GM10248 (cell line): ENCODE data around the gene ZIC4.

Experiments
- CTCF ChIA-PET: fragments of 300-600 bp; sonication (Branson Sonifier 250); formaldehyde crosslinking; extraction: SDS; loops from one replicate; lab custom pipeline; 2021; ENCODE audit warnings: antibody characterized with exemption; lab: Yijun Ruan, JAX
- POLR2A ChIA-PET: fragments of 350-650 bp; sonication (Branson Sonifier 250); formaldehyde crosslinking; extraction: SDS; loops from one replicate; lab custom pipeline; 2020; ENCODE audit warnings: antibody characterized with exemption; lab: Yijun Ruan, JAX
- DNase-seq: peaks from one replicate; pipeline ENCODE4 v3.0.0; 2012; ENCODE audit errors: extremely low spot score
- TF ChIP-seq, protein P1 (sequence below): IDR thresholded peaks from 2 replicates; pipeline ENCODE4 v1.5.1; 2012; ENCODE audit warnings: mild to moderate bottlenecking, low read depth; ENCODE audit errors: extremely low read depth, missing control alignments, control extremely low read depth

ZIC4 gene

DNA sequence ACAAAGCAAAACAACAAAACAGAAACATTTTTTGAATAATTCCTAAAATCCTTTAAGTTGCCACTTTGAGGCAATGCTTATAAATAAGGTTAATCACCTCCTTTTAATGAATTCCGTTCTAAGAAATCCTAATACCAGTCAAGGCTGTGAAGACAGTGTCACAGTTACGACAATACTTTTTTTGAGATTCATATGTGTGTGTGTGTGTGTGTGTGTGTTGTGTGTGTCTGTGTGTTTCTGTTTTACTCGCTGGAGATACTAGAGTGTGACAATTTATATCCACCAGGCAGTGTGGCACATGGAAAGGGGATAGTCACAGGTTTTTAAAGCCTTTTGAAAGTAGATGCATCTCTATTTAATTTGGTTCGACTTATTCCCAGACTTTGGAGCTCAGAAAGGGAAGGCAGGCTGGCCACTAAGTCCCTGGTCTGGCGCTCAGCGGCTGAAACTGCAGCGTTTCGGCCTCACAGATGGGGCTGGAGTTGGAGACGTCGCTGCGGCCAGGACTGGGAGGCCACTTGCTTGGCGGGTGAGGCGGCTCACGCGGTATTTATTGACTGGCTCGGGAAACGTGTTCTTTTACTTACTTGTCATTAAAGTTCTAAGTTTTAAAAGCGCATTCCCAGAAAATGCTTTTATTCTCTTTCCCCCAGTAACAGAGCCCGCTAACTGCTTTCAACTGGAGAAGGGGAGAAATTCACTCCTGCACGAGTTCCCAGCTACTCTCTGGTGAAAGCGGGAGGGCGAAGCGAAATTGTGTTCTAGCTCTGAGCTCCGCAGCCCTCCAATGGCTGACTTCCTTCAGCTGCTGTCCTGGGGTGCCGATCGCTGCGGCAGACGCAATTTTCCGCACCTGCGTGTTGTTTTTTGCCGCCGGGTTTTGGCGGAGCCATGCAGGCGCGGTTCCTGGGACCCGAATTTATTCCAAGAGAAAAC, 16.5 kb upstream of the ZIC4 start:
- DNase-seq = no peak
- ChIA-PET CTCF (interaction anchor here (1.2 kb wide), 1 partner anchor 11 kb away, joined by 3 read pairs; no protein-coding TSS in a partner anchor), POLR2A (no interaction called here)
- TF ChIP-seq, protein P1, sequence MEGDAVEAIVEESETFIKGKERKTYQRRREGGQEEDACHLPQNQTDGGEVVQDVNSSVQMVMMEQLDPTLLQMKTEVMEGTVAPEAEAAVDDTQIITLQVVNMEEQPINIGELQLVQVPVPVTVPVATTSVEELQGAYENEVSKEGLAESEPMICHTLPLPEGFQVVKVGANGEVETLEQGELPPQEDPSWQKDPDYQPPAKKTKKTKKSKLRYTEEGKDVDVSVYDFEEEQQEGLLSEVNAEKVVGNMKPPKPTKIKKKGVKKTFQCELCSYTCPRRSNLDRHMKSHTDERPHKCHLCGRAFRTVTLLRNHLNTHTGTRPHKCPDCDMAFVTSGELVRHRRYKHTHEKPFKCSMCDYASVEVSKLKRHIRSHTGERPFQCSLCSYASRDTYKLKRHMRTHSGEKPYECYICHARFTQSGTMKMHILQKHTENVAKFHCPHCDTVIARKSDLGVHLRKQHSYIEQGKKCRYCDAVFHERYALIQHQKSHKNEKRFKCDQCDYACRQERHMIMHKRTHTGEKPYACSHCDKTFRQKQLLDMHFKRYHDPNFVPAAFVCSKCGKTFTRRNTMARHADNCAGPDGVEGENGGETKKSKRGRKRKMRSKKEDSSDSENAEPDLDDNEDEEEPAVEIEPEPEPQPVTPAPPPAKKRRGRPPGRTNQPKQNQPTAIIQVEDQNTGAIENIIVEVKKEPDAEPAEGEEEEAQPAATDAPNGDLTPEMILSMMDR = no peak

DNA sequence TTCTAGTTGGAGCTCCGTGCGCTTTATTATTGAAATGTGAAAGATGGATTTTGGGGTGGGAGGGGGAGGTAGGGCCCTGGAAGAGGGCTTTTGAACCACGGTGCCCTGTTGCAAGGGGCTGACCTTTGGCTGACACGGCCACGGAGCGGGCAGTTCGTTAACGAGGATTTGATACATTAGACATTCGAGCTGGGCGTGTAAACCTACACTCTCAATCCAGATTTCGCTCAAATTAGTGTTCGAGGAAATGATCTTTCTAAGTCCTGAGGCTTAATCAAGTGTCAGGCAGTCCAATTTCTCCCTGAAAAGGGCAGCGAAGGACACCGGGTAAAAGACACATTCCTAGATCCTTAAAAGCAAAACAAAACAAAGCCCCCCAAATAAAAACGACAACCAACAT, 15.9 kb upstream of the ZIC4 start:
- DNase-seq = no peak
- ChIA-PET CTCF (no interaction called here), POLR2A (no interaction called here)
- TF ChIP-seq, protein P1 = no peak

DNA sequence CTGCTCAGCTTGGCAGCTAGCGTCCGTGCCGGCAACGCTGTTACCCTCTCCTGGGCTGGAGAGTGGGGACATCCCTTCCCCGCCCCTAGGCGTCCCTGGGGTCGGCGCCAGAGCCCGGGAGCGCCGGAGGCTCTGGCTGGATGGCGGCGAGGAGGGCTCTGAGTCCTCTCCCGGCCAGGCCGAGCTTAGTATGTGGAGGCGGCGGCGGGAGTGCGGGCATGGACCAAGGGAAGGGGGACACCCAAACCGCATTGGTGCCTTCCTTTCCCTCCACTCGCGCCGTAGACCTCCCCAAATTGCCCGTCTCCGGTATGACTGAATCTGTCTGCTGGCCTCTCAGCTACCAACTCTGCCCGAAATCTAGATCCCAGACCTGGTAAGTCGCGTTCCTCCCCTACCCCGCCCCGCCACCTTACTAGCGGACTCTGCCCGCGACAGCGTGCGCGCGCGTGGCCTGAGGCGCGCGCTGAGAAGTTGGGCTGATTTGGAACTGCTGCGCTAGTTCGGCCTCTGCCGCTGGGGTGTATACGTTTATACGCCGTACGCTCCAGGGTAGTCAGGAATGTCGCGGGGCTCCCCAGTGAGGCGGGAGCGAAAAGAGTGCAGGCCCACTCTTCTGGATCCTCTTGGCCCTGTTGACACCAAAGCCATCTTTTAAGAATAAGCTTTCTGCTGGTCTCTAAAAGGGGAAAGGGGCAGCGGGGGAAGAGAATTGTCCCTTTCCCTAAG, 15.0 kb upstream of the ZIC4 start:
- DNase-seq = no peak
- POLR2A ChIA-PET = no interaction called here
- TF ChIP-seq, protein P1 = no peak
- CTCF ChIA-PET = no interaction called here

DNA sequence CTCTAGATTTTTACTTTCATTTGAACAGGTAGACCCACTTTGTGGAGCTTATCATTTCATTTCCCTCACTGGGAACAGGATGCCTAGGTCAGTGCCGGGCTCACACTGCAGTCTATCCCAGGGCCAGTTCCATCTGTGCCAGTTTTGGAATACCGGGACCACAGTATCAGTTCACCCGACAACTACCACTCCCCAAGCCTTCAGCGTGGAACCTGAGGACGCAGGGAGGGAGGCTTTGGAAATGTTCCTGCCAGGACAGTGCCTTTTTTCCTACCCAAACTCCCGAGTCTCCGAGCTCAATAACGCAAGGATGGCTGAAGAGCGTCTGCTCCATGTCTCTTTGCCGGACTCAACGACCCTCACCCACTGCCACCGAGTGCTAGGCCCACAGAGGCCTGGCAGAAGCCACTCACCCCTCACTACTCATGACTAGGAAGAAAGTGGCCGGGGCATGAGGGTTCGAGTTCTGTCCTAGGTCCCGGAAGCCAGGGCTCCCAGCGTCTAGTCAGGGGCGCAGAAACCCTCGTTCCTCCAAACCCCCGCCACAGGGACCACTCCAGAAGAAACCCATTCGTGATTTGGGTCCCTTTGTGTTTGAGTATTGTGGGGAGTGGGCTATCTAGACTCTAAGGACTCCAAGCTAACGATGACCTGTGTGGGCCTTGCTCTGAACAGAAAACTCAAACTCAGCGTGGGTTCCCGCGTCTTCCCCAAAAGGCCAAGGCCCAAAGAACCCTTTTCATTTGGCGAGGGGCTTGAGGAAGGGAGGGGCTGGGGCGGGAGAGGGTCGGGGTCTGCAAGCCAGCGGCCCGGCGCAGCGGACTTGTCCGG, 14.2 kb upstream of the ZIC4 start:
- TF ChIP-seq, protein P1 = no peak
- CTCF ChIA-PET = no interaction called here
- POLR2A ChIA-PET = no interaction called here
- no peak for DNase-seq

DNA sequence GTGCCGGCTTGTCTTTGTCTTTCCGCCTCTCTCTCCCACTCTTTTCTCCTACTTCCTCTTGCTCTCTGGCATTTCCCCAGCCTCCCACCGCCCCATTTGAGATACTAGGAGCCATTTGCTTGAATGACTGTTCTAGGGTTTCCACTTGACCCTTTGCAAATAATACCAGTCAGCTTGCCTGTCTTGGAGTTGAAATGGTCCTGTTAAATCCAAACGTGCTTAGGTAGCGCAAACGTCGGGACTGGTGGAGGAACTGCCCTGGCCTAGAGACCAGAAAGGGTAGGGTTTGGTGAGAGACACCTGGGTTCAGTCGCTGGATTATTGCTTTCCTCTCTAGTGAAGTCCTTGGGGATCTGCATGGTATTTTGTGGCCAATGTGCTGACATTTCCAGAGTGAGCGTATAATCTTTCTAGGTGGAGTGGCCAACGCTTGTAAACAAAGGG, 13.5 kb upstream of the ZIC4 start:
- ChIA-PET POLR2A (no interaction called here), CTCF (no interaction called here)
- DNase-seq = no peak
- TF ChIP-seq, protein P1 = no peak
